GM19025 (cell line): Measurements from ENCODE around the gene MEGF6.

Experiments used
- ATAC-seq: cut with Tn5 transposase; IDR thresholded peaks from one replicate; pipeline ENCODE4 v1.9.1; 2021; ENCODE audit warnings: mild to moderate bottlenecking, low read depth, moderate library complexity; ENCODE audit not compliant: unreplicated experiment

The MEGF6 gene

DNA sequence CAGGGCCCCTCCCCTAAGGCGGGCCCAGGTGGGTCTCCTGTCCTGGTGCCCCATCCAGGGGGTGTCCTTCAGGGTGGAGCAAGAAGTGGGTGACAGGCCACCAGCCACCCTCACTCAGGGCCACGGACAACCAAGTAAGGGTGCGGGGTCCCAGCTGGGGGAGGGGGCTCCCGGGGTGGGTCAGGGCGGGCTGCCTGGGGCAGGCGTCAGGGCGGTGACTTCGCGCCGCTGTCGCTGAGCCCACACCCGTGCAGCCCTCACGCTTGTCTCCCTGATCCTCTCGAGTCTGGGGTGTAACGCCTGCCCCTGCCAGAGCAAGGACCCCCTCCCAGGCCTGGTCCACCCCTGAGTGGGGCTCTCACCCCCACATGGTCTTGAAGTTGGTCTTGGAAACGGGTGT lies 134.6 kb downstream of the MEGF6 start:
- no peak for ATAC-seq

DNA sequence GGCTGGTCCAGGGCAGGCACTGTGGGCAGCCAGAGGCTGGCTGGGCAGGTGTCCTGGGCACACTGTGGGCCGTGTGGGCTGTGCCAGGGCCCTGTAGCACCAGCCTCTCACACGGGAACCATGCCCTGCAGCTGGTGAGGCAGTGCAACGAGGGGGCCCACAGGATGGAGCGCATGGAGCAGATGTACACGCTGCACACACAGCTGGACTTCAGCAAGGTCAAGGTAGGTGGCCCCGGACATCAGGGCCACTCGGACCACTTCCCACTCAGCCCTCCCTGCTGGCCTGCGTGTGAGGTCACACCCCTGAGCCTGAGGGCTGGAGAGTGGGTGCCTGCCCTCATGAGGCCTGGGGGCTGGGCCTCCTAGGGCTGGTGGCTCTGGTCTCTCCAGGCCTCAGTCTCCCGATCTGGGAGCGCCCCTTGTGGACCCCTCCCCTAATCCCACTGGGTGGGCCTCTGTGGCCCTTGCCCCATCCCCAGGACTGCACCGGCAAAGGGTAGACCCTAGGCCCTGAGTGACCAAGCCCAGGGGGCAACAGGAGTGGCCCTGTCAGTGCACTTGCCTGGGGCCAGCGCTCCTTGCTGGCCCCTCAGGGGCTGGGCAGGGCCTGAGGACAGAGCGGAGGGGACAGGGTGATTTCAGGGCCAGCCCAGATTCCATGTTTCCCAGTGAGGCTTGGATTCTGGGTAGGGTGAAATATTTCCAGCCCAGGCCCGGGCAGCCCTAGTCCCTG lies 135.3 kb downstream of the MEGF6 start:
- no peak for ATAC-seq

DNA sequence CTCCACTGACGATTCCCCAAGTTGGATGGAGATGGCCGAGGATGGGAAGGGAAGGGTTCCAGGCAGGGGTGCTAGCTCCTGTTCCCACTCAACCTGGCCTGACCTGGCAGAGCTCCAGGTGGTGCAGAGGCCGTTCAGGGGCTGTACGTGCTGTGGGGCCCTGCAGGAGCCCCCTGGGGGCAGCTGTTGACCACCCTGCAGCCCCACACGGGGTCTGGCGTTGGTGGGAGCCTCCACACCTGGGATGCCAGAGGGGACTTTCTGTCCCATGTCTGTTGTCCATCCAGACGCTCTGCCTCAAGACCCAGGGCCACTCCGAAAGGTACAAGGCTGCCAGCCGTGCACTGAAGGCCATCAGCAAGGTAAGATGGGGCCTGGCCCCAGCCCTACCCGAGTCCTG lies 136.9 kb downstream of the MEGF6 start:
- no peak for ATAC-seq

DNA sequence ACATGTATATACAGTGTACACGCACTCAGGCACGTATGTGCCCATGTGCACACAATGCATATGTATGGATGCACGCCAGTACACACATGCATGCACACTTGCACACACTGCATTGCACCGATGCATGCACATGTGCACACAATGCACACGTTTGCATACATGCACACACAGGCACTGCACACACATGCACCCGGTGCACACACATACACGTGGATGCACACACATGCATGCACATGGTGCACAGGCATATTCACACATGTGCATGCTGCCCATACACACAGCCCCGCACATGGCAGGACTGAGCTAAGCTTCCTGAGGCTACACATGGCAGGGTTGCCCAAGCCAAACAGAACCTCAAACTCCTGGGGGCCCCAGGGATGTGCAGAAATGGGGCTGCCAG lies 137.3 kb downstream of the MEGF6 start:
- no peak for ATAC-seq

DNA sequence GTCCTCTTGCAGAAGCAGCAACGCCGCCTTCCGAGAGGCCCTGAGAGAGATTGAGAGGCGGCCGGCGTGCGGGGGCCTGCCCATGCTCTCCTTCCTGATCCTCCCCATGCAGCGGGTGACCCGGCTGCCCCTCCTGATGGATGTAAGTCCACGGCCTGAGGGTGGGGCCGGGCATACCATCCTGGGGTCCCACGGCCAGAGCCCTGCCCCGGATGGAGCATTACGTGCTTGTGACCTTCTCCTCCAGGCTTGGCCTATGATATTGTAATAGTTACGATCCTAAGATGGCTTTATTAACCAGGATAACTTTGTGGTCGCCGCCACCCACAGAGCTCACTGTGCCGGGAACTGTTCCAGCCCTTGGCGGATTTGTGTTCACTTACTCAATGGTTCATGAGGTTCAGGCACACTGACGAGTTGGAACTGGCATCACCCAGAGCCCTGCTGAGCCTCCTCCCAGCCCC lies 137.9 kb downstream of the MEGF6 start:
- ATAC-seq = no peak

DNA sequence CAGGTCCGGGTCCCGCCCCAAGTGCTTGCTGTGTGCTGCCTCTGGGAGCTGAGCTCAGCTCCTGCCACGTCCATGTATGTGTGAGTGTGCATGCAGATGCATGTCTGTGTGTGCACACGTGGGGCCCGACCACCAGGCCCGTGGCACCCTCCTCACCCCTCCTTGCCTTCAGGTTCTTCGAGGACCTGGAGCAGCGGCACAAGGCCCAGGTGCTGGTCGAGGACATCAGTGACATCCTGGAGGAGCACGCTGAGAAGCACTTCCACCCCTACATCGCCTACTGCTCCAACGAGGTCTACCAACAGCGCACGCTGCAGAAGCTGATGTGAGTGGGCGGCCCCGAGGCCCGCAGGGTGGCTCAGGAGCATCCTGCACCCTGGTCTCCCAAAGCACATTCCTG lies 138.4 kb downstream of the MEGF6 start:
- ATAC-seq = no peak

DNA sequence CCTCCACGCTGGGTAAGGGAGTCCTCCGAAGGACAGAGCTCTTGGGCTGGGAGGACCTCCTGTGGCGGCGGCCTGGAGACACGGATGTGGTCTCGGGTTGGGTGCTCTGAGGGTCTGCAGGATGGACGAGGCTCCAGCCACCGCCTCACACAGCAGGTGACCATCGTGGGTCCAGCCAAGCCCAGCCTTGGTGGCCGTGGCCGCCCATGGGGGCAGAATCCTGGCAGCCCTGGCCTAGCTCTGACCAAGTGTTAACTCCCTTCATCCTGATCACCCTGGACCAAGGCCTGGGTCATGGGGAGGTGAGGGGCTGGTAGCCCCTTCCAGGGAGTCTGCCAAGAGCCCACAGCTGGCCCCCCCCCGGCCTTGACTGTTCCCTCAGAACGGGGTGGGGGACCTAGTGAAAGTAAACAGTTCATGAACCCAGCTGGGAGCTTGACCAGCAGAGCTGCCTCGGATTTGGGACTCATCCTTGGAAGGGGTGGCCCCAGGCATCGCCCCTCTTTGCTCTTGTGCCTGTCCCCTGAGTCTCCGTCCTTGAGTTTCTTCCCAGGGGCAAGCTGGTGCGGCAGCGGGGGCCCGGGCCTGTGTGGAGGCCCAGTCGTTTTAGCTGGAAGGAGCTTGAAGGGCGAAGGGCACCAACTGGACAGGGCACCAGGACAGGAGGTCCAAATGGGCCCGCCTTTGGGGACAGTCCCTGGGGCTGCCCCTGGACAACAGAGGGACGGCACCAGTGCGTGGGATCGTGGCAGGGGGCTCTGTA lies 139.0 kb downstream of the MEGF6 start:
- no peak for ATAC-seq

DNA sequence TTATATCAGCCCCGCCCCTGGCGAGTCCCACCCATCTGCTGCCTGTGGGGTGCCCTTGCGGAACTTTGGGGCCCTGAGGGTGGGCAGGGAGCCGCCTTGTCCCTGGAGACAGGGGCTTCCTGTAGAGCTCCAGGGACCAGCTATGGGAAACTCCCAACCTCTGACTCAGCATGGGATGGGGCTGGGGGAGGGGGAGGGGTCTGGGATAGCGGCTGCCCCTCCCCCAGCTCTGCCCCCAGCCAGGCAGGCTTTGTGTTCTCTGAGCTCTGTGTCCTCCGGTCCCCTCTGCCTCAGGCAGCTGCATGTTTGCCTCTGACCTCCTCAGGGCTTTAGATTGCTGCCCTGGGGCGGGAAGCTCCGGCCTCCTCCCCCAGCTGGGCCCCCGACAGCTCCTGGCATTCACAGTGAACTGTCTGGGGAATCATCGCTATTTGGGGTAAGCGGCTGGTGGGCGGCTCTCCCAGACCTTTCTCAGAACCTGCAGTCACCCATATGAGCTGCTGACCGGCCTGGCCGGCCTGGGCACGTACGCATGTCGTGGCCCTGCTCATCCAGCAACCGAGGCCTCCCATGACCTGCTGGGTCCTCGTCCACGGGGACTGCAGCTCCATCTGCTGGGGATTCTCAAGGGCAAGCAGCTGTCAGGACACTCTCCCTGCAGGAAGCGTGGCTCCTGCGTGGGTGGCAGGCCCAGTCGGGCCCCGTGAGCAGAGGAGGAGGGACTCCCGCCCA lies 139.8 kb downstream of the MEGF6 start:
- no peak for ATAC-seq

DNA sequence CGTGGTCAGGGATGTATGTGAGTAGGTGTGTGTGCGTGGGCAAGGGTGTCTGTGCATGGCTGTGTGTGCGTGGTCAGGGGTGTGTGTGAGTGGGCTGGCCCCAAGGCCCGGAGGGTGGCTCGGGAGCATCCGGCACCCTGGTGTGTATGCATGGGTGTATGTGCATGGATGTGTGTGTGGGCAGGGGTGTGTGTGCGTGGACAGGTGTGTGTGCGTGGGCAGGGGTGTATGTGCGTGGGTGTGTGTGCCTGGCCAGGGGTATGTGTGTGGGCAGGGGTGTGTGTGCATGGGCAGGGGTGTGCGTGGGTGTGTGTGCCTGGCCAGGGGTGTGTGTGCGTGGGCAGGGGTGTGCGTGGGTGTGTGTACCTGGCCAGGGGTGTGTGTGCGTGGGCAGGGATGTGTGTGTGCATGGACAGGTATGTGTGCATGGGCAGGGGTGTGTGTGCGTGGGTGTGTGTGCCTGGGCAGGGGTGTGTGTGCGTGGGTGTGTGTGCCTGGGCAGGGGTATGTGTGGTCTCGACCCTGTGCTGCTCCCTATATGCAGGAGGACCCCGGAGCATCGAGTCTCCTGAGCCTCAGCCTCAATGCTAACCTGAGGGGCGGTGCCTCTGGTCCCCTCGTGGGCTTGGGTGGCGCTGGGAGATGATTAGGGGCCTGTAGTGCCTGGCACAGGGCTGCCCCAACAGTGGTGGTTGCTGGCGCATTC lies 140.5 kb downstream of the MEGF6 start:
- no peak for ATAC-seq

DNA sequence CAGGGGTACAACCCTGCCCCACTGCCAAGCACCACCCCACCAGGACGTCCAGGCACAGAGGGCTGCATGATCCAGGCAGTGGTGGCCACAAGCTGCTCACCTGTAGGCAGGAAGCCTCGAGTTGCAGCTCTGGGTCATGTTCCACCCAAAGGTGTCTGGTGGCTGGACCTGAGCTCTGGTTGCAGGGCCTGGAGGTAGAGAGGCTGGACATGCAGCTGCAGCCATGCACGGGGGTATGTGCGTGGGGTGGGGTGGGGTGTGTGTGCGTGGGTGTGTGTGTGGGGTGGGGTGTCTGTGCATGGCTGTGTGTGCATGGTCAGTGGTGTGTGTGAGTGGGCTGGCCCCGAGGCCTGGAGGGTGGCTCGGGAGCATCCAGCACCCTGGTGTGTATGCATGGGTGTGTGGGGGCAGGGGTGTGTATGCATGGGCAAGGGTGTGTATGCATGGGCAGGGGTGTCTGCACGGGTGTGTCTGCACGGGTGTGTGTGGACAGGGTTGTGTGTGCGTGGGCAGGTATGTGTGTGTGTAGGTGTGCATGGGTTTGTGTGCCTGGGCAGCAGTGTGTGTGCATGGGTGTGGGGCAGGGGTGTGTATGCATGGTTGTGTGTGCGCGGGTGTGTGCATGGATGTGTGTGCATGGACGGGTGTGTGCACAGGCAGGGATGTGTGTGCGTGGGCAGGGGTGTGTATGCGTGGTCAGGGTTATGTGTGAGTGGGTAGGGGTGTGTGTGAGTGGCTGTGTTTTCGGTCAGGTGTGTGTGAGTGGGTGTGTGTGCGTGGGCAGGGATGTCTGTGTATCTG lies 141.3 kb downstream of the MEGF6 start:
- ATAC-seq = no peak

DNA sequence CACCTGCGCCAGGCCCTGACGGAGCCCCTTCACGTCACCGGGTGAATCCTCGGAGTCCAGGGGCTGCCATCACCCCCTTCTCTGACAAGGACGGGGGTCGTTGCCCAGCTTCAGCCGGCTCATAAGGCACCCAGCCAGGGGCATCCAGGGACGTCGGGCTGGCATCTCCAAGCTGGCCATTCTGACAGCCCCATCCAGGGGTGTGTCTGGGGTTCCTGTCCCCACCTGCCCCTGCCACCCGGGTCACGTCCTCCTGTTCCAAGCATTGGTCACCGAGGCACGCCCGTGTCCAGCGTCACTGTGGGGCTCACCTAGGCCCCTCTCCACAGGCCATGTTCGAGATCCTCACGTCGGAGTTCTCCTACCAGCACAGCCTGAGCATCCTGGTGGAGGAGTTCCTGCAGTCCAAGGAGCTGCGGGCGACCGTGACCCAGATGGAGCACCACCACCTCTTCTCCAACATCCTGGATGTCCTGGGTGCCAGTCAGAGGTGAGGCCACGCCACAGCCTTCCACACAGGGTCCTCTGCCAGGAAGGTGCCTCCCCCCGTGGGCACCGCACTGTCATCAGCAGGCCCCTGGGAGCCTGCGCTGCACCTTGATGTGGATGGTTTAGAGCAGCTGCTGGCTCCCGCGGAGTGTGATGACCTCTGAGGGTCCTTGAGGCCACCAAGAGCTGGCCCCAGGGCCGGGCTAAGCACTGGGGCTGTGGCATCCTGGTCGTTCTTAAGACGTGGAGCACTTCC lies 142.0 kb downstream of the MEGF6 start:
- no peak for ATAC-seq

DNA sequence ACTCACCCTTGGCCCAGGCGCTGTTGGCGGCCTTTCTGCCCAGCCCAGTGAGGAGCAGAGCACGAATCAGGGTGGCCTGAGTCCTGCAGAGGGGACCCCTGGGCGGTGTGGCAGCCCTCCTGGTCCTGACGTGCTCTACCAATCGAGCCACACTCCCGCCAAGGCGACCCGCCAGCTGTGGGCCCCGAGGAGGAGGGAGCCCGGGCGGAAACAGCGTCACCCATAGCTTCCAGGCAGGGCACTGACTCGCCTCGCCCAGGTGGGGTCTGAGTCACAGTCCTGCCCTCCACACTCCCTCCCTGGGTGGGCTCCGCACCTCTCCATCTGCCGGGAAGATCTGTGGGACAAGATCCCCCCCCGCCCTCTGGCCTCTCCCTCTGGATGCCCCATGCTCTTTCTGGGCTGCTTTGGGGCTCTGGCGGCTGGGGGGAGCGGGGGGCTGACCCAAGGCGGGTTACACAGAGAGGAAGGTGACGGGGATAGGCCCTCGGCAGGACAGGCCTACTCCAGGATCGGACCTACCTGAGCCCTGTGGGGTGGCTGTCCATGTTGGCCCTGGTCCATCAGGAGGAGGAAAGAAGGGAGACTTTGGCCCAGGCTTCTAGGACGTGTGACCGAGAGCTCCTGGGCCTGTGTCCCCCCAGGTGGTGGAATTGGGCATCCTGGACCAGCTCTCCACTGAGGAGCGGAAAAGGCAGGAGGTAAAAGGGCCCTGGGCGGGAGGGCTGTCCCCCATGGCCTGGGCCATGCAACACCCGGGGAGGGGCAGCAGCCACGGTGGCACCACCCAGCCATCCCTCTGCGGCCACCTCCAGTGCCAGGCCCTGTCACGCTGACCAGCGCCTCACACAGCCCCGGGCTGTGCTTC lies 142.8 kb downstream of the MEGF6 start:
- ATAC-seq = no peak

DNA sequence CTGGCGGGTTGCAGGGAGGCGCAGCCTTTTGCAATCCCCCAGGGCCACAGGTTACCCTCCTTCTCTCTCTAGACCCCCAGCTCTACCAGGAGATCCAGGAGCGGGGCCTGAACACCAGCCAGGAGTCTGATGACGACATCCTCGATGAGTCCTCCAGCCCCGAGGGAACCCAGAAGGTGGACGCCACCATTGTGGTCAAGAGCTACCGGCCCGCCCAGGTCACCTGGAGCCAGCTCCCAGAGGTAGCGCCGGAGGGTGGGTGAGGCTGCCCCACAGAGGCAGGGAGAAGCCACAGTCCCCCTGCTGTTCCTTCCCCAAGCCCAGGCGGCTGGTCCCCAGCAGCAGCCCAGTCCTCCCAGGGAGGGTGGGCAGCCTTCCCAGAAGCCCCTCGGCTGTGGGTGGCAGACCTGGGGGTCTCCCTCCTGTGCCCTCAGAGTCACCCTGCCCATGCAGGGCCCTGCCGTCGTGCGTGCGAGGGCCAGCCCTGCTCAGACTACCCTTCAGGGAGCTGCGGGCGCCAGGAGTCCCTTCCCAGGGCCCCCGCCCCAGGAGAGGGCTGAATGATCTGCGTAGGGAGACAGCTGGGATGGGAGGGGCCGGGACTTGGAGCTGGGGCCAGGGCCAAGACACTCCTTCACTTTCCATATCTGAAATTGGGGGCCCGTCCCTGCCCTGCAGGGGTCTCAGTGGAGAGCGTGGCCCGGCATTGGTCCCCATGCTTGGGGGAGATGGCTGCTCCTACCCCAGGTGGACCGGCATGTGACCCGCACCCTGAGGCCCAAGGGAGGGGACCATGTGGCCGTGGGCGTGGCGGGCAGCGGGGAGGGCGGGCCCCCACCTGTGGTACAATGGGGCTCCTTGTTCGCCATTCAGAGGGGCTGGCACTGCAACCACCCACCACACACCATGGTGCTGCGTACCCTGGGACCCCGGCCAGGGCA lies 143.9 kb downstream of the MEGF6 start:
- no peak for ATAC-seq

DNA sequence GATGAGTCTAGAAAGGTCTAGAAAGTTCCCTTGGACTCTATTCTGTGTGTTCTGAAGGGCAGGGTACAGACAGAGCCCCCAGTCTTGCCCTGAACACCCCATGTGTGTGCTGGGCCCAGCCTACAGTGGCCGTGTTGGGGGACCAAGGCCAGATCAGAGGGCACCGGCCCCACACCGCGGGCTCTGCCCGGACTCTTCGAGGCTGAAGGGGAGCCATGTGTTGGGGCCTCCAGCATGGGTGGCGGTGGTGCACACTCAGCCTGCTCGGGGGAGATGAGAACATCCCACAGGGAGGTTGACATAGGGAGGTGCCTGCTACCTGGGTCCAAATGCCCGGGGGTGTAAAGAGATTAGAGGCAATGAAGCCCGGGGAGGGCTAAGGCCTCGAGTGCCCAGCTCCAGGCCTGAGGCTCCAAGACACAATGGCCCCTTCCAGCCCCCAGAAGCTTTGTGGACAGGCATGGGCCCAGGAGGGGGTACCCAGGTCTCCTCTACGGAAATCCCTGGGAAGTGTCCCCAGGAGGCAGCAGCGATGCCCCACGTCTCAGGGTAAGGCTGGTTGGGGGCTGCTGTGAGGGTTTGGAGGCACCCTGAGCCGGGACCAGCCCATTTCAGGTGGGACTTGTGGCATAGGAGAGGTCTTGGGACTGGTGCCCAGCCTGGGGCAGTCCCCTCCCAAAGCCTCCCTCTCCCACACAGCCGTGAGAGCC lies 144.8 kb downstream of the MEGF6 start:
- ATAC-seq = no peak

DNA sequence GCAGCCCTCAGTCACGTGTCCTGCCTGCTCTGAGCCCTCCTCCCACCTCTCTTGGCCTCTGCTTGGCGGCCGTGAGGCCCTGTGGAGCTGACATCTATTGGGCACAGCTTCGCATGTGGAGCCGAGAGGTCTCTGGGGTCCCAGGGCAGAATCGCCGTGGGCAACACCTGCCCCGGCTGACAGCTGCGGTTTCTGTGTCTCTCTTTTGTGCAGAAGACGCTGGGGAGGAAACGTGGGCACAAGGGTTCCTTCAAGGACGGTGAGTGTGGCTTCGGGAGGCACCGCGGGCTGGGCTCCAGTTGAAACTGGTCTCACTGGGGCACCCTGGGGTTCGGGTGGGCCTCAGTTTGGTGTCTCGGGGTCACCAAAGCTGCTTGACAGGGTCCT lies 145.4 kb downstream of the MEGF6 start:
- ATAC-seq = no peak

DNA sequence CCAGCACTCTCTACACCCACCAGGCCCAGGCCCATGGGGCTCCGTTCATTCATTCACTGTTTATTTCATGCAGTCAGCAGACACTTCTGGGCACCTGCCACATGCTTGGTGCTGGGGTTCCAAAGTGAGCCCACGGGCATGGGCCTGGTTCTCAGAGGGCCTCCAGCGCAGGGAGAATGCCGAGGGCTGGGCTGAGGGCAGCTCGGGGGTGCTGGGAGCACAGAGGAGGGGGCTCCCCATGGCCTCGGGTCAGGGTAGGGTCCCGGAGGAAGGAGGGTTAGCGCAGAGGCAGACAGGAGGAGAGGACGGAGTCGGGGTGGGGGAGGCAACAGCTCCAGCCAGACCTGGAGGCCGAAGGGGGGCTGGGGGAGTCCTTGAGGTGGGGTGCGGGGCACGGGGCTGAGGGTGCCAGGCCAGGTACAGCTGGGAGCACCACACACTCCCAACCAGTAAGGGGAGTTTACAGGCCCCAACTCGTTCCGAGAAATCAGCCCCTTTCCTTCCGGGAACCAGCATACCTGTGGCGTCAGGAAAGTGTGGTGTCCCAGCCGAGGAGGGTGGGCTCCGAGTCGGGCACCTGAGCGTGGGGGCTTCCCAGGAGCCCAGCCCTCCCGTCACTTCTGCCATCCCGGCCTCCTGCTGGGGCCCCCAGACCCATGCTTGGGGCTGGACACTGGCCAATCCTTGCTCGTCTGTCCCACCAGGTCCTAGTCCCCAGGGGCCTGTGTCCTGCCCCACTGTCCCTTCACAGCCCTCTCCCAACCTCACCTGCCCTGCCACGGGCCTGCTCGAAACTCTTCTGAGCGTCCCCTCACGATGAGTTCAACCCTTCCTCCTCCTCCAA lies 146.0 kb downstream of the MEGF6 start:
- ATAC-seq = no peak
